Upper lobe of right lung (tissue), 1 donor: ENCODE data around the gene SORL1. TPM values are rescaled to one million over a fixed set of nuclear protein-coding genes. Genes with fewer than 3 reads are reported as not detected.

Source experiments
- ATAC-seq: fragments of 200-7000 bp; cut with Tn5 transposase; one replicate; pipeline ENCODE4 v1.9.1; 2020; ENCODE audit warnings: mild to moderate bottlenecking, moderate library complexity
- DNase-seq: peaks from one replicate; pipeline ENCODE4 v3.0.0-alpha.2; 2020
- H3K27ac ChIP-seq: fragments of 200-600 bp; one replicate; pipeline ENCODE4 v1.8.0; 2022
- H3K27me3 ChIP-seq: fragments of 200-600 bp; one replicate; pipeline ENCODE4 v1.8.0; 2022; ENCODE audit warnings: mild to moderate bottlenecking
- H3K36me3 ChIP-seq: fragments of 200-600 bp; one replicate; pipeline ENCODE4 v1.8.0; 2022
- H3K4me1 ChIP-seq: fragments of 200-600 bp; one replicate; pipeline ENCODE4 v1.8.0; 2022
- H3K4me3 ChIP-seq: fragments of 200-600 bp; one replicate; pipeline ENCODE4 v1.8.0; 2022; ENCODE audit warnings: mild to moderate bottlenecking
- H3K9me3 ChIP-seq: fragments of 200-600 bp; one replicate; pipeline ENCODE4 v1.8.0; 2022
- intact Hi-C: fragments of 100-400 bp; cut with DNase I; formaldehyde crosslinking; loops from one replicate; pipeline ENCODE4 v1.11.0; 2022
- total RNA-seq: library from RNA; stranded (reverse); fragmentation: NEBNext Ultra II Directional; extraction: Animal tissue kit (Norgen Biotek cat#: 25700); gene quantifications from one replicate; pipeline ENCODE4 v1.2.1, GENCODE V29; 2021
- TF ChIP-seq, protein P1 (sequence below): fragments of 200-600 bp; IDR thresholded peaks from one replicate; pipeline ENCODE4 v1.8.0; 2022; ENCODE audit warnings: antibody characterized with exemption
- donor health status: DM: no; HTN: yes; CAD: no; lungs with severe emphysema.

SORL1 gene
- total RNA-seq, 1 donor from 2014 or later = 48.3 TPM

DNA sequence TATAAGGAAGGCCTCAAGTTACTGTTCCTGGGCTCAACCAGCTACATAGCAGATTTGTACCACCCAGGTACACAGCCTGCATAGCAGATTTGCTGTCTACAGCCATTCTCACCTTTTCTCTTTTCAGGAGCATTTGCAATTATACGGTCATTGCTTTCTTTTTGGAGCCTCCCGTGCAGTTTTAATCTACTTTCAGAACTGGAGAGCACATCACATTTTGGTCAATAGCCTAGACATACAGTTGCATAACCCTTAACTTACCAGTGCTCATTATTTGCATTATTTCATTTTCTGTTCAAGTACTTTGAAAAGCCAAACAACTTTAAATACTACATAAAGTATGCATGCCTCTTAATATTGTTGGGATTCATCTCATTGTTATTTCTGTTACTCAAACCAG is 151.2 kb downstream of the SORL1 start:
- DNase-seq = no peak
- no peak for ATAC-seq
- Histone ChIP-seq H3K27ac (no peak overlapping the region), H3K36me3 (peaks cover 30% of the 10 kb centered on the region), H3K27me3 (no peaks in the 10 kb centered on the region), H3K4me1 (no peaks in the 10 kb centered on the region), H3K9me3 (no peaks in the 10 kb centered on the region), H3K4me3 (no peak overlapping the region)
- intact Hi-C loops = no loop called here
- TF ChIP-seq, protein P1, sequence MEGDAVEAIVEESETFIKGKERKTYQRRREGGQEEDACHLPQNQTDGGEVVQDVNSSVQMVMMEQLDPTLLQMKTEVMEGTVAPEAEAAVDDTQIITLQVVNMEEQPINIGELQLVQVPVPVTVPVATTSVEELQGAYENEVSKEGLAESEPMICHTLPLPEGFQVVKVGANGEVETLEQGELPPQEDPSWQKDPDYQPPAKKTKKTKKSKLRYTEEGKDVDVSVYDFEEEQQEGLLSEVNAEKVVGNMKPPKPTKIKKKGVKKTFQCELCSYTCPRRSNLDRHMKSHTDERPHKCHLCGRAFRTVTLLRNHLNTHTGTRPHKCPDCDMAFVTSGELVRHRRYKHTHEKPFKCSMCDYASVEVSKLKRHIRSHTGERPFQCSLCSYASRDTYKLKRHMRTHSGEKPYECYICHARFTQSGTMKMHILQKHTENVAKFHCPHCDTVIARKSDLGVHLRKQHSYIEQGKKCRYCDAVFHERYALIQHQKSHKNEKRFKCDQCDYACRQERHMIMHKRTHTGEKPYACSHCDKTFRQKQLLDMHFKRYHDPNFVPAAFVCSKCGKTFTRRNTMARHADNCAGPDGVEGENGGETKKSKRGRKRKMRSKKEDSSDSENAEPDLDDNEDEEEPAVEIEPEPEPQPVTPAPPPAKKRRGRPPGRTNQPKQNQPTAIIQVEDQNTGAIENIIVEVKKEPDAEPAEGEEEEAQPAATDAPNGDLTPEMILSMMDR = no peak

DNA sequence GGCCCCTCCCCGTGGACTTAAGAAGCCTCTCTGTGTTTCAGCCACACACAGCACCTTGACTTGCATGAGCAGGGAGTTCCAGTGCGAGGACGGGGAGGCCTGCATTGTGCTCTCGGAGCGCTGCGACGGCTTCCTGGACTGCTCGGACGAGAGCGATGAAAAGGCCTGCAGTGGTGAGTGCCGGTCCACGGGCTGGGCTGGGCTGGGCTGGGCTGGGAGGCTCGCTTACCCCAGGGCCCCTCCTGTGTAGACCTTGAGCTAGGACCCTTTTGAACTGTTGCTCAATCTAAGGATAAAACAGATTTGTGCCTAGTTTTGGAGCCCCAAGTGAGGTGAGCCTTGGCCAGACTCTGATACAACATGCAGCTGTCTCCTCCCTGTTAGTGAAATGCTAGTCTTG is 152.0 kb downstream of the SORL1 start:
- Histone ChIP-seq H3K4me1 (no peaks in the 10 kb centered on the region), H3K36me3 (peaks cover 37% of the 10 kb centered on the region), H3K9me3 (no peaks in the 10 kb centered on the region), H3K27me3 (no peaks in the 10 kb centered on the region), H3K4me3 (no peak overlapping the region), H3K27ac (no peak overlapping the region)
- TF ChIP-seq, protein P1 = no peak
- ATAC-seq (no peak), DNase-seq (no peak)
- intact Hi-C loops = no loop called here

DNA sequence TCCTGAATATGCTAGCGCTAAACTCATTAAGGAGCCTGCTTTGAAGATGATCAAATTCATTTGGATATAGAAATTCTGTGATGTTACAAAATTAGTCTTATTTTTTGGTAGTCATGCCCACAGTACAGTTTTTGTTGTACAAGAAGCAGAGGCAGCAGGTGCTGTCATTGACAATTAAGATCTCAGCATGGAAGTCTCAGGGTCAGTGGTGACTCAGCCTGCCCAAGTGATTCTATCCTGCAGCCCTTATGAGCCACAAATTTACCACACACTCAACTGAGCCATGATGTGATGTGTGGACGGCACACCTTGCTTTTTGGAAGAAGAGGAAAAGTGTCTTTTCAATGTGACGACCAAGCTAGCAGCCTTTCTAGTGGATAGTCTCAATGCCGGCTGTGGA is 154.2 kb downstream of the SORL1 start:
- DNase-seq (no peak), ATAC-seq (no peak)
- no peaks in the 10 kb centered on the region for H3K27me3 ChIP-seq
- H3K4me3 ChIP-seq = no peak overlapping the region
- intact Hi-C loops = no loop called here
- TF ChIP-seq, protein P1 = no peak
- no peak overlapping the region for H3K27ac ChIP-seq
- H3K9me3 ChIP-seq = no peaks in the 10 kb centered on the region
- H3K4me1 ChIP-seq = no peaks in the 10 kb centered on the region
- H3K36me3 ChIP-seq = peaks cover 40% of the 10 kb centered on the region

DNA sequence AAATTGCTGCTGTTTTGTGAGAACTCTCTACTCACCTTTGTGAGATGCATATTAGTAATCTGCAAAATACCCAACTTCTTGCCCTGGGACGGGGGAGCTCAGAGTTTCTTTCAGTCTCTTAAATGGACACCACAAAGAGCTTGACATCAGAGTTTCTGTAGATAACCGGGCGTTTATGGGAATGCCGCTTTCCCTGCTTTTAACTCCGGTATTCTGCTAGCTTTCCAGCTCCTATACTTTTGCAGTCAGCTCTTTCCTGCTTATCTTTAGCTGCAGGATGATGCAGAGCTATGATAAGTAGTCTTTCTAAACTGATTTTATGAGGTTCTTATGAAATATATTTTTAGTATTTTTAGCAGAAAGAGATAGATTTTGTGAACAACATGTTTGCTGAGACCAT is 155.2 kb downstream of the SORL1 start:
- Histone ChIP-seq H3K27me3 (no peaks in the 10 kb centered on the region), H3K36me3 (peaks cover 44% of the 10 kb centered on the region), H3K9me3 (no peaks in the 10 kb centered on the region), H3K4me1 (no peaks in the 10 kb centered on the region), H3K4me3 (no peak overlapping the region), H3K27ac (no peak overlapping the region)
- intact Hi-C loops = no loop called here
- no peak for DNase-seq
- TF ChIP-seq, protein P1 = no peak
- ATAC-seq = no peak

DNA sequence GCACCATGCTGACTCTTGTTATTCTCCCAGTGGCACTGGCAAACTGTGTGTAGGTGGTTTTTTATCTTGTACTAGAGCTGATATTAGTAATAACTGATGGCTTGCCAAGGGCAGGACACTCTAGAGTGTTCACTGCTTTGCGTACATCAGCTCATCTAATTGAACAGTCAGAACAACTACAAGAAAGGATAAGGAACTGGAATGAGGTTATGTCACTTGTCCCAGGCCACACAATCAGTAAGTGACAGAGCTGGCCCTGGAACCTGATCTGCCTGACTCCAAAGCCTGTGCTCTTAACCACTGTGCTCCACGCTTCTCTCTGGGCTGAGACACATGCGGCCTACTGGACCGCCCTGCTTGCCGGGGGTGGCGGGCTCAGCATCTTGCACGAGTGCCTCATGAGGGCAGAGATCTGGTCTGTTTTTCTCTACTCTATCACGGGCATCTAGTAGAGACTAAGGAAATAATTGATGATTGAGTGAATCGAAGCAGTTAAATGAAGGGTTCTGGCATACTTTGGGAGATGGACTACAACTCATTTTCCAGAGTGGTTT is 156.5 kb downstream of the SORL1 start:
- intact Hi-C loops = no loop called here
- TF ChIP-seq, protein P1 = no peak
- H3K27ac ChIP-seq = no peak overlapping the region
- H3K9me3 ChIP-seq = no peaks in the 10 kb centered on the region
- ATAC-seq (no peak), DNase-seq (no peak)
- no peak overlapping the region for H3K4me3 ChIP-seq
- peaks cover 51% of the 10 kb centered on the region for H3K36me3 ChIP-seq
- H3K27me3 ChIP-seq = no peaks in the 10 kb centered on the region
- H3K4me1 ChIP-seq = no peaks in the 10 kb centered on the region

DNA sequence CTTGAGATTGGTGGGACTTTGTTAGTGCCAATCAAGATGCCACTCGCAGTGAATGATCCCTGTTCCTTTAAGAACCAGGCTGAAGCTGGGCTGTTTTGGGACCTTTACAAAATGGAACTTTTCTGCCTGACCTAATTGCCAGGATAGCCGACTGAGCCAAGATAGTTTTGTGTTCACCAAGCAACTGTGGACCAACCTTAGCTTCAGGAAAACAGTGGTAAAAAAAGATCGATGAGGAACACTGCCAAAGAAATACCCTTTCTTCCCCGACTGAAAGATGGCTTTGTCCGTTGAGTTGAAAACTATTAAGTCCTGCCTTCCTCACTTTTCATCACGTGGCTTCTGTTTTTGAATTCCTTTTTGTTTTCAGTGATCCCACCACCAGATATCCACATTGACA is 158.6 kb downstream of the SORL1 start:
- Histone ChIP-seq H3K27me3 (no peaks in the 10 kb centered on the region), H3K4me3 (no peak overlapping the region), H3K27ac (no peak overlapping the region), H3K4me1 (no peaks in the 10 kb centered on the region), H3K36me3 (peaks cover 52% of the 10 kb centered on the region), H3K9me3 (no peaks in the 10 kb centered on the region)
- intact Hi-C loops = no loop called here
- TF ChIP-seq, protein P1 = no peak
- DNase-seq = no peak
- ATAC-seq = no peak
